HepG2 (cell line): ENCODE data around the gene VWA7. TPM values are rescaled to one million over a fixed set of nuclear protein-coding genes. Genes with fewer than 3 reads are reported as not detected.

Experiments
- ATF6 ChIP-seq: sonication (generic); formaldehyde crosslinking; conservative IDR thresholded peaks from 2 replicates; pipeline ENCODE4 v1.4.0; 2020; ENCODE audit warnings: missing genetic modification reagents
- CBFB ChIP-seq: sonication (generic); formaldehyde crosslinking; IDR thresholded peaks from 2 replicates; pipeline ENCODE4 v1.4.0; 2020; ENCODE audit warnings: missing genetic modification reagents
- CCAR2 ChIP-seq: fragments of 200-400 bp; formaldehyde crosslinking; optimal IDR thresholded peaks from 2 replicates; pipeline ENCODE3; 2018; ENCODE audit warnings: low read depth, mild to moderate bottlenecking, low read length, moderate library complexity
- DBP ChIP-seq: sonication (generic); formaldehyde crosslinking; IDR thresholded peaks from 2 replicates; pipeline ENCODE4 v1.4.0; 2020; ENCODE audit warnings: missing genetic modification reagents; ENCODE audit errors: not compliant biosample characterization
- FLYWCH1 ChIP-seq: sonication (generic); formaldehyde crosslinking; IDR thresholded peaks from 2 replicates; pipeline ENCODE4 v1.8.1; 2023; ENCODE audit warnings: mild to moderate bottlenecking, missing genetic modification reagents
- HOXA7 ChIP-seq: sonication (generic); formaldehyde crosslinking; IDR thresholded peaks from 2 replicates; pipeline ENCODE4 v1.8.1; 2022; ENCODE audit warnings: mild to moderate bottlenecking, missing genetic modification reagents, moderate library complexity
- MTA1 ChIP-seq: sonication (generic); formaldehyde crosslinking; IDR thresholded peaks from 2 replicates; pipeline ENCODE4 v1.4.0; 2020; ENCODE audit warnings: missing genetic modification reagents, mild to moderate bottlenecking, borderline replicate concordance
- RFX5 ChIP-seq: IDR thresholded peaks from 2 replicates; pipeline ENCODE4 v1.6.1; 2011; ENCODE audit warnings: low read depth, low read length, improper control_type of control experiment
- SALL2 ChIP-seq: sonication (generic); formaldehyde crosslinking; IDR thresholded peaks from 2 replicates; pipeline ENCODE4 v1.8.1; 2023; ENCODE audit warnings: mild to moderate bottlenecking, missing genetic modification reagents, inconsistent platforms
- SKI ChIP-seq: fragments of 450-650 bp; IDR thresholded peaks from one replicate; pipeline ENCODE4 v1.6.1; 2018; ENCODE audit warnings: mild to moderate bottlenecking; ENCODE audit not compliant: partially characterized antibody
- SP2 ChIP-seq: sonication (generic); formaldehyde crosslinking; IDR thresholded peaks from 2 replicates; pipeline ENCODE4 v1.5.1; 2020; ENCODE audit warnings: mild to moderate bottlenecking, missing genetic modification reagents
- SYNCRIP ChIP-seq: fragments of 200-400 bp; formaldehyde crosslinking; IDR thresholded peaks from 2 replicates; pipeline ENCODE4 v1.6.1; 2018; ENCODE audit warnings: mild to moderate bottlenecking, low read depth, low read length; ENCODE audit not compliant: insufficient read depth
- TOE1 ChIP-seq: sonication (generic); formaldehyde crosslinking; IDR thresholded peaks from 2 replicates; pipeline ENCODE4 v1.4.0; 2020; ENCODE audit warnings: mild to moderate bottlenecking, missing genetic modification reagents
- WIZ ChIP-seq: sonication (generic); formaldehyde crosslinking; IDR thresholded peaks from 2 replicates; pipeline ENCODE4 v1.5.1; 2020; ENCODE audit warnings: mild to moderate bottlenecking, missing genetic modification reagents
- YEATS2 ChIP-seq: sonication (generic); formaldehyde crosslinking; IDR thresholded peaks from 2 replicates; pipeline ENCODE4 v1.4.0; 2020; ENCODE audit warnings: missing genetic modification reagents, borderline replicate concordance
- ZNF10 ChIP-seq: sonication (generic); formaldehyde crosslinking; IDR thresholded peaks from 2 replicates; pipeline ENCODE4 v1.4.0; 2020; ENCODE audit warnings: mild to moderate bottlenecking, low read depth, missing genetic modification reagents, borderline replicate concordance
- ZNF275 ChIP-seq: sonication (generic); formaldehyde crosslinking; IDR thresholded peaks from 2 replicates; pipeline ENCODE4 v1.8.0; 2022; ENCODE audit warnings: missing genetic modification reagents, mild to moderate bottlenecking, inconsistent platforms, borderline replicate concordance
- ZNF547 ChIP-seq: sonication (generic); formaldehyde crosslinking; IDR thresholded peaks from 2 replicates; pipeline ENCODE4 v1.5.1; 2020; ENCODE audit warnings: mild to moderate bottlenecking, missing genetic modification reagents
- polyA plus RNA-seq, 8 experiments: library from polyadenylated mRNA; depleted of rRNA in 3 of 8; stranded (reverse) in 7 of 8; unstranded in 1 of 8; fragments of >200 nt; fragmentation: Illumina TruSeq in 4 of 8; extraction: Trizol in 4 of 8; gene quantifications; 2 replicates each; pipeline versions ENCODE4 v1.2.1 to v1.2.3, GENCODE V29; 2011 to 2016; ENCODE audit warnings: low read depth in 4 of 8, missing spikeins in 1 of 8, mixed read lengths in 1 of 8; ENCODE audit not compliant: insufficient read depth in 1 of 8
- total RNA-seq, 5 experiments: library from RNA; depleted of rRNA; stranded (reverse); fragments of >200 nt; fragmentation: Illumina TruSeq; extraction: Trizol; gene quantifications; 2 replicates each; pipeline ENCODE4 v1.2.3, GENCODE V29; 2016; ENCODE audit warnings: low read depth in 1 of 5
- TF ChIP-seq, protein P1 (sequence below): sonication (generic); formaldehyde crosslinking; IDR thresholded peaks from 2 replicates; pipeline ENCODE4 v1.5.0; 2020; ENCODE audit warnings: mild to moderate bottlenecking, low read depth, missing genetic modification reagents, borderline replicate concordance

VWA7 gene
- total and polyA plus RNA-seq, 2 of the 13 experiments (the other 11 are each of a cell fraction or from before 2014, with no cell fraction given) = 0.86 to 3.3 TPM

GRCh38 chr6:31765910-31766794, 11.0 kb downstream of the VWA7 start (continued):
- TF ChIP-seq, protein P1, sequence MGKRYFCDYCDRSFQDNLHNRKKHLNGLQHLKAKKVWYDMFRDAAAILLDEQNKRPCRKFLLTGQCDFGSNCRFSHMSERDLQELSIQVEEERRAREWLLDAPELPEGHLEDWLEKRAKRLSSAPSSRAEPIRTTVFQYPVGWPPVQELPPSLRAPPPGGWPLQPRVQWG (CRISPR knock-in tag) = no peak
- TF ChIP-seq CBFB (CRISPR knock-in tag) (no peak), ATF6 (CRISPR knock-in tag) (no peak; the same call in 1 of the 2 replicates), ZNF275 (CRISPR knock-in tag) (peak; percentile 47; the same call in 1 of the 2 replicates), DBP (CRISPR knock-in tag) (no peak), MTA1 (CRISPR knock-in tag) (peak; percentile 56; the same call in 1 of the 2 replicates), SKI (no peak), SALL2 (CRISPR knock-in tag) (peak; percentile 16; the same call in 1 of the 2 replicates), SP2 (CRISPR knock-in tag) (peak; percentile 51), WIZ (CRISPR knock-in tag) (no peak), CCAR2 (no peak), HOXA7 (no peak), RFX5 (no peak), ZNF547 (CRISPR knock-in tag) (peak; percentile 87), YEATS2 (CRISPR knock-in tag) (peak; percentile 73; the same call in 1 of the 2 replicates), ZNF10 (no peak), SYNCRIP (no peak), FLYWCH1 (no peak), TOE1 (CRISPR knock-in tag) (no peak)
- TF ChIP-seq, all 625 proteins: peak for 196
